GM21360 (cell line): ENCODE results near the gene ZNF687.

Experiments used
- ATAC-seq: cut with Tn5 transposase; IDR thresholded peaks from one replicate; pipeline ENCODE4 v1.9.1; 2021; ENCODE audit warnings: mild to moderate bottlenecking, moderate library complexity; ENCODE audit not compliant: unreplicated experiment

Gene ZNF687

GRCh38 chr1:151281225-151281968 lies 702 bp upstream of the ZNF687 start:
- peak; percentile 33 for ATAC-seq

- ATAC-seq = no peak
Measured at GRCh38 chr1:151282883-151283725, 1.0 kb downstream of the ZNF687 start.

- no peak for ATAC-seq
Measured at GRCh38 chr1:151284013-151284577, 2.0 kb downstream of the ZNF687 start.

- no peak for ATAC-seq
Measured at GRCh38 chr1:151286619-151287340, 4.7 kb downstream of the ZNF687 start.

GRCh38 chr1:151287341-151287699 lies 5.2 kb downstream of the ZNF687 start:
- ATAC-seq = no peak

GRCh38 chr1:151287767-151288500 lies 5.8 kb downstream of the ZNF687 start:
- no peak for ATAC-seq

- ATAC-seq = no peak
Measured at GRCh38 chr1:151288502-151288901, 6.4 kb downstream of the ZNF687 start.

- no peak for ATAC-seq
Measured at GRCh38 chr1:151289080-151289935, 7.2 kb downstream of the ZNF687 start.

GRCh38 chr1:151289991-151290708 lies 8.1 kb downstream of the ZNF687 start:
- ATAC-seq = no peak

GRCh38 chr1:151290709-151291303 lies 8.7 kb downstream of the ZNF687 start:
- no peak for ATAC-seq

GRCh38 chr1:151292207-151293030 lies 10.3 kb downstream of the ZNF687 start:
- no peak for ATAC-seq

- ATAC-seq = no peak
Measured at GRCh38 chr1:151293093-151293492, 11.0 kb downstream of the ZNF687 start.

- no peak for ATAC-seq
Measured at GRCh38 chr1:151294742-151295462, 12.8 kb downstream of the ZNF687 start.

- no peak for ATAC-seq
Measured at GRCh38 chr1:151309811-151310323, 27.8 kb downstream of the ZNF687 start.

- ATAC-seq = no peak
Measured at GRCh38 chr1:151311011-151311410, 28.9 kb downstream of the ZNF687 start.

GRCh38 chr1:151311589-151312331 lies 29.7 kb downstream of the ZNF687 start:
- no peak for ATAC-seq
